HK-2 (cell line): Measurements from ENCODE around the gene MYCBPAP.

Experiments used
- DNase-seq: peaks from one replicate; pipeline ENCODE4 v3.0.0-alpha.2; 2018; ENCODE audit not compliant: unreplicated experiment

Gene MYCBPAP

GRCh38 chr17:50537721-50538548 is 29.7 kb downstream of the MYCBPAP start:
- DNase-seq, result no peak

GRCh38 chr17:50538549-50539410 is 30.5 kb downstream of the MYCBPAP start:
- DNase-seq, result no peak

DNA sequence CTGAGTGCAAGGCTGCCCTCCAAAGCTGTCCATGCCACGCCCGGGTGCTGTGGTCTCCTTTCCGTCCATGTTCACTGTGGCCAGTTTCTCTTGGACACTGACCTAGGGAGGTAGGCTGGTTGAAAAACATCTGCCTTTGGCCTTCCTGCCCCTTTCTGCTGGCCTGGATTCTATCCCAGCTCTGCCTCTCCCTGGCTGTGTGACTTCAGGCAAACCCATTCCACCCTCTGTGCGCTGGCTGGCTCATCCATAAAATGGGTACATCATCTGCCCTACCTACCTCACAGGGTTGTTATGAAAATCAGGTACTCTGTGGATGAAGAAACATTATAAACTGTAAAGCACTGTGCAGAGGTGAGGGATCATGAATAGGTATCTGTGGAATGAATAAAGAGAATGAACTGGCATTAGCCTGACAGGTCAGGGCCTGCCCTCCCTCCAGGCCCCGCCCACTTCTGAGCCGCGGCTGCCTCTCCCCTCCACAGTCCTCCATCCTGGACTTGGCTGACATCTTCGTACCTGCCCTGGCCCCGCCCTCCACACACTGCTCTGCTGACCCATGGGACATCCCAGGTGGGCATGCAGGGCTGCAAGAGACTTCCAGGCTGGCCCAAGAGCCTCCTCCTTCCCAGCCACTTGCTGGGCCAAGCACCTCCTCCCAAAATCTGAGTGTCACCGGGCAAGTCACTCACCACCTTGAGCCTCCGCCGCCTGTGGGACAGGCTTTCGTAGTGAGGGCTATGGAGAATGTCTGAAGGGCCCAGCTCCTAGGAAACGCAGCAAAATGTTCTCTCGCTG is 31.7 kb downstream of the MYCBPAP start:
- DNase-seq, result no peak

GRCh38 chr17:50540560-50541401 is 32.5 kb downstream of the MYCBPAP start:
- DNase-seq, result no peak

DNA sequence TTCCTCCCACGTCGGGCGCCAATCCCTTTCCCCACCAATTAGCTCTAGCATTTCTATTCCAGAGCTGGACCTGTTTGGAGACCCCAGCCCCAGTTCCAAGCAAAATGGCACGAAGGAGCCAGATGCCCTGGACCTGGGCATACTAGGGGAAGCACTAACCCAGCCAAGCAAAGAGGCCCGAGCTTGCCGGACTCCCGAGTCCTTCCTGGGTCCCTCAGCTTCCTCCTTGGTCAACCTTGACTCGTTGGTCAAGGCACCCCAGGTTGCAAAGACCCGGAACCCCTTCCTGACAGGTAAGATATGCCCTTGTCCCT is 33.1 kb downstream of the MYCBPAP start:
- DNase-seq, result no peak

GRCh38 chr17:50541716-50542688 is 33.8 kb downstream of the MYCBPAP start:
- peak; percentile 83 for DNase-seq

DNA sequence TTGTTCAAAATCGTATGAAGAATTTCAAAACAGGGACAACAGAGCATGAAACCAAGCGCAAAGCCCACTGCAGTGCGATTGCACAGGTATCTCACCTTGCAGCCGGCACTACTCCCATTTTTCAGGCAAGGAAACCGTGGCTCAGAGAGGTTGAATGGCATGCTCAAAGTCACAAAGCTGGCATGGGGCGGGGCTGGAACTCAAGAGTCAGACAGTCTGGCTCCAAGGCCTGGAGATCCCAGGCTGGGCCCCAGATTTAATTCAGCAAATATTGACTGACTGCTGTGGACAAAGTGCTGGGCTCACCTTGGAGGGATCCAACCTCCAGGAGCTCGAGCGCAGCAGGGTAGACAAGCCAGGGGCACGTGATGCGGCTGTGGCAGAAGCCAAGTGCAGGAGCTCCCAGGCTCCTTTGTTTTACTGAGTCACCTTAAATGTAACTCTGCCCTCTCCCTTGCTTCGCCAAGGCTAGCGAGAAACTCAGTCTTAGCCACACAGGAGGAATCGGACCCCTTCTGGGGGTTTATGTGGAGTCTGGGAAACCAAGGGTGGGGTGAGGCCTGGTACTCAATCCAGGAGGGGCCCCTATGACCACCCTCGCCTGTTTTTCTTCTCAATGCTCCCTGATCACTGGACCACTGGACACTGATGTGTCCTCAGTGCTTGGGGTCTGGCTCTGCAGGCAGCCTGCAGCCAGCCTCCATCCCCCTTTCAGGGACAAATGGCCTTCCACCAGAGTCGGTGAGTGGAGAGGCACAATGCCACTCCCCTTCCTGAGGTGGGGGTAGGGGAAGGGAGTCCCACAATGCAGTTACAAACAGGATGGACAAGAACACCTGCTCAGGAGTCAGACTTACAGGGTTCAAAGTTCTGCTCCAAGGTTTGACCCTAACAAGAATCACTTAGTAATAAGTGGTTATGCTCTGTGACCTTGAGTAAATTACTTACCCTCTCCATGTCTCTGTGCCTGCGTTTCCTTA is 34.8 kb downstream of the MYCBPAP start:
- DNase-seq, result no peak

DNA sequence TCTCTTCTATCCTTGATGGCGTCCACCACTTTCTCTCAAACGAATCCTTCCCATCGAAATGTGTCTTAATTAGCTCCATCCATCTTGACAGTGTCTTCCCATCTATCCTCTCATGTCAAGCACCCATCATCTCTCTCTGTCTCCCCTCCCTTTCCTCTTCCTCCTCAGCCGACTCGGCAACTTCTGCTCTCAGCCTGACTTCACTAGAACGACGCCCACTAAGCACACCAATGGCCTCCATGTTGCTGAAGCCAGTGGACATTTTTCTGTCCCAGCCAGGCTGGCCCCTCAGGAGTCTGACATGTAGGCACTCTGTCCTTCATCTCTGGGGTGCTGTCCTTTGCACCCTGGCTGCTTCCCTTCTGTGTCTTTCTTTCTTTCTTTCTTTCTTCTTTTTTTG is 36.3 kb downstream of the MYCBPAP start:
- no peak for DNase-seq

GRCh38 chr17:50545311-50545710 is 37.1 kb downstream of the MYCBPAP start:
- no peak for DNase-seq

GRCh38 chr17:50546701-50547034 is 38.4 kb downstream of the MYCBPAP start:
- no peak for DNase-seq

- peak; percentile 93 for DNase-seq
Measured at GRCh38 chr17:50547035-50547735, 38.9 kb downstream of the MYCBPAP start, which contains the start of gene SPATA20. Gene SPATA20, plus strand, starts transcription at chr17:50547174. Its CDS starts 35 bp downstream, at chr17:50547209.

DNA sequence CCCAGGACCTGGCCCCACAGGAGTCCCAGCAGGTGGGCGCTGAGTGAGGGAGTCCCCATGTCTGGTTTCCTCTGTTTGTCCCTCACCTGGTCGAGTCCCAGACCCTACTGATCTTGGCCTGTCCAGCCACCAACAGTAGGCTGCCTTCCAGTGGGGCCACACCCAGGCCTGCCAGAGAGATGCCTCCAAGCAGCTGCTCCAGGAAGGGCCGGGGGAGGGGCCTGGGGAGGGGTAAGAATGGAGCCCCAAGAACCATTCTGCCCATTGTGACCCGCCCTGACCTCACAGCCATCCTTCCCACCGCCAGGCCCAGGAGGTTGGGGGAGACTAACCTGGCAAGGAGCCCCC is 39.5 kb downstream of the MYCBPAP start:
- no peak for DNase-seq

DNA sequence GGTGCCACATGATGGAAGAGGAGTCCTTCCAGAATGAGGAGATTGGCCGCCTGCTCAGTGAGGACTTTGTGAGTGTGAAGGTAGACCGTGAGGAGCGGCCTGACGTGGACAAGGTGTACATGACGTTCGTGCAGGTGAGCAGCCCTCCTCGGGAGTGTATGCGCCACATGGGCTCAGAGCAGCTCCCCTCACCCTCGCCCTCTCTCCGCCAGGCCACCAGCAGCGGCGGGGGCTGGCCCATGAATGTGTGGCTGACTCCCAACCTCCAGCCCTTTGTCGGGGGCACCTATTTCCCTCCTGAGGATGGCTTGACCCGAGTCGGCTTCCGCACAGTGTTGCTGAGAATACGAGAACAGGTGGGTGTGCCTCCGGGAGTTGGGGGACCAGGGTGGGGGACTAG is 40.6 kb downstream of the MYCBPAP start:
- DNase-seq, result no peak

DNA sequence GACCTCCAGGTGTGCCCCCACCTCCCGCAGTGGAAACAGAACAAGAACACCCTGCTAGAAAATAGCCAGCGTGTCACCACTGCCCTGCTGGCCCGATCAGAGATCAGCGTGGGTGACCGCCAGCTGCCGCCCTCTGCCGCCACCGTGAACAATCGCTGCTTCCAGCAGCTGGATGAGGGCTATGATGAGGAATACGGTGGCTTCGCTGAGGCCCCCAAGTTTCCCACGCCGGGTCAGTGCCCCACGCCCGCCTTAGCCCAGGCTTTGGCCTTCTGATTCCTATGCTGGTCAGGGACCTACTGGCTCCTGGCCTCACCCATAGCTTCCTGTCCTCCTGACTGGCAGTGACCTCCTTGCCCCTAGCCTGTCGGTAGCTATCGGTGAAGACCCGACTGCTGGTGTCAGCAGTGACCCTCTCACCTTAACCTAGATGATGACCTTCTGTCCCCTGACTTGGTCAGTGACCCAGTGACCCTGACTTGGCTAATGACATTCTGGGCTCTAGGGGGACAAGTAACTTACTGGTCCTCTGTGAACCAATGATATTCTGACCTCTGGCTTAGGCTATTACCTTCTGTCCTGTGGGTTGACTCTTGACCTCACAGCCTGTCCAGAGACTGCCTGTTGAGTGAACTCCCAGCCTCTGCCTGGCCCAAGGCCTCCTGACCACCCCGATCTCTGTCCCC is 41.2 kb downstream of the MYCBPAP start:
- no peak for DNase-seq

- no peak for DNase-seq
Measured at GRCh38 chr17:50549969-50550368, 41.7 kb downstream of the MYCBPAP start.

GRCh38 chr17:50550661-50551432 is 42.6 kb downstream of the MYCBPAP start:
- peak; percentile 66 for DNase-seq

DNA sequence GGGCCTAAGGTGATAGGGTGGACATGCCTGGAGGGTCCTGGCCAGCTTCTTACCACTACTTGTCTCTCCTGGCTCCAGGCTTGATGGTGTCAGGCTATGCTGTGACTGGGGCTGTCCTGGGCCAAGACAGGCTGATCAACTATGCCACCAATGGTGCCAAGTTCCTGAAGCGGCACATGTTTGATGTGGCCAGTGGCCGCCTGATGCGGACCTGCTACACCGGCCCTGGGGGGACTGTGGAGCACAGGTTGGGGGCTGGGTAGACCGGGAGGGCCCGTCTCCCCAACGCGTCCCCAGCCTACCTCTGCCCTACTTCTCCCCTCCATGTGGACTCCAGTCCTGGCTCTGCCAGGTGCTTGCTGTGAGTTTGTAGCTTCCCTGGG is 43.2 kb downstream of the MYCBPAP start:
- no peak for DNase-seq
